ENCODE measurements around the gene C3orf80. TPM values are rescaled to one million over a fixed set of nuclear protein-coding genes. Genes with fewer than 3 reads are reported as not detected.
"Not testable (repeated sequence)": the region's sequence is repeated elsewhere in the genome, so short reads cannot be mapped to it uniquely, and the experiment has no call there.

C3orf80 gene
- under 1 TPM in 1 of 2 donors, not detected in 1; 0.24 TPM for total RNA-seq

DNA sequence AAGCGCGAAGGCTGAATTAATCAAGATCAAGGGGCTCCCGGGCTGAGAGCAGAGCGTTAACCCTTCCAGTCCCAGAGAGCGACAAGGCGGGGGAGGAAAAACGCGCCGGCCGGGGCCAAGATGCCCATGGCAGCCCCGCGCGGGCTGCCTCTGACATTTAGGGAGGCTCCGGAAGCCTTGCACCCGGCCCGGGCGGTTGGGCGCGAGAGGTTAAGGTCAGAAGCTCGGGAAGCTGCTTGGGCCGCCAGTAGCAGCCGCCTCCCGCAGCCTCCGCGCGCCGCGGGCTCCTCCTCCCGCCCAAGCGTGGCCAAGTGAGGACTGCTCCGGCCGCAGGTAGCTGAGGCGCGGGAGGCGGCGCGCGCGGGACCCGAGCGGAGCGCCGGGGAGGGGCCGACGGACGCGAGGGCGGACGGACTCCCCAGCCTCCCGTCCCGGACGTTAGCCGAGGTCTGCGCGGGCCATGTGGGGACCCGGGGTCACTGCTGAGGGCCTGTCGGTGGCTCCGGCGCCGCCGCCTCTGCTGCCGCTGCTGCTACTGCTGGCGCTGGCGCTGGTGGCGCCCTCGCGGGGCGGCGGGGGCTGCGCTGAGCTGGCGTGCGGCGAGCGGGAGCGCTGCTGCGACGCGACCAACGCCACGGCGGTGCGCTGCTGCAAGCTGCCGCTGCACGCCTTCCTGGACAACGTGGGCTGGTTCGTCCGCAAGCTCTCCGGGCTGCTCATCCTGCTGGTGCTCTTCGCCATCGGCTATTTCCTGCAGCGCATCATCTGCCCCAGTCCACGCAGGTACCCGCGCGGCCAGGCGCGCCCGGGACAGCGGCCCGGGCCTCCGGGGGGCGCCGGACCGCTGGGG, at the start of gene C3orf80:
TSS of gene C3orf80 (plus strand) at position 247 of the 850 bp plus-strand sequence. CDS start at position 461, 214 bp downstream.
- Mint-ChIP-seq H3K27me3 (peaks cover 45% of the 10 kb centered on the region), H3K4me1 (no peaks in the 10 kb centered on the region), H3K9me3 (no peaks in the 10 kb centered on the region), H3K4me3 (peak within 1 kb of the TSS; percentile 73), H3K27ac (no peak within 1 kb of the TSS), H3K36me3 (ENCODE audit: low read depth) (no peaks in the 10 kb centered on the region)
- peak; percentile 84 for ATAC-seq (replicated peaks)

- Mint-ChIP-seq H3K4me1 (no peaks in the 10 kb centered on the region), H3K36me3 (ENCODE audit: low read depth) (no peaks in the 10 kb centered on the region), H3K4me3 (no peak overlapping the region), H3K9me3 (peaks cover 3% of the 10 kb centered on the region), H3K27me3 (peaks cover 13% of the 10 kb centered on the region), H3K27ac (no peak overlapping the region)
- ATAC-seq (replicated peaks): no peak
Measured at GRCh38 chr3:160176923-160177322, 48.3 kb upstream of the C3orf80 start.

DNA sequence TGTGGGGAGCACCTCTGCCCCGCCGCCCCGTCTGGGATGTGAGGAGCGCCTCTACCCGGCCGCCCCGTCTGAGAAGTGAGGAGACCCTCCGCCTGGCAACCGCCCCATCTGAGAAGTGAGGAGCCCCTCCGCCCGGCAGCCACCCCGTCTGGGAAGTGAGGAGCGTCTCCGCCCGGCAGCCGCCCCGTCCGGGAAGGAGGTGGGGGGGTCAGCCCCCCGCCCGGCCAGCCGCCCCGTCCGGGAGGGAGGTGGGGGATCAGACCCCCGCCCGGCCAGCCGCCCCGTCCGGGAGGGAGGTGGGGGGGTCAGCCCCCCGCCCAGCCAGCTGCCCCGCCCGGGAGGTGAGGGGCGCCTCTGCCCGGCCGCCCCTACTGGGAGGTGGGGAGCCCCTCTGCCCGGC, 46.6 kb upstream of the C3orf80 start:
- H3K9me3 Mint-ChIP-seq; ATAC-seq (replicated peaks); H3K27ac Mint-ChIP-seq; H3K36me3 Mint-ChIP-seq (ENCODE audit: low read depth); H3K4me1 Mint-ChIP-seq; H3K4me3 Mint-ChIP-seq: not testable (repeated sequence)
- peaks cover 13% of the 10 kb centered on the region for H3K27me3 Mint-ChIP-seq

- H3K4me3 Mint-ChIP-seq; H3K36me3 Mint-ChIP-seq (ENCODE audit: low read depth); ATAC-seq (replicated peaks); H3K9me3 Mint-ChIP-seq; H3K27ac Mint-ChIP-seq; H3K4me1 Mint-ChIP-seq: not testable (repeated sequence)
- H3K27me3 Mint-ChIP-seq: peaks cover 13% of the 10 kb centered on the region
Measured at GRCh38 chr3:160179403-160179802, 45.8 kb upstream of the C3orf80 start.

- Mint-ChIP-seq H3K9me3 (peaks cover 3% of the 10 kb centered on the region), H3K4me3 (no peak overlapping the region), H3K27me3 (peaks cover 13% of the 10 kb centered on the region), H3K4me1 (no peaks in the 10 kb centered on the region), H3K36me3 (ENCODE audit: low read depth) (no peaks in the 10 kb centered on the region), H3K27ac (no peak overlapping the region)
- no peak for ATAC-seq (replicated peaks)
Measured at GRCh38 chr3:160179906-160180305, 45.3 kb upstream of the C3orf80 start.

DNA sequence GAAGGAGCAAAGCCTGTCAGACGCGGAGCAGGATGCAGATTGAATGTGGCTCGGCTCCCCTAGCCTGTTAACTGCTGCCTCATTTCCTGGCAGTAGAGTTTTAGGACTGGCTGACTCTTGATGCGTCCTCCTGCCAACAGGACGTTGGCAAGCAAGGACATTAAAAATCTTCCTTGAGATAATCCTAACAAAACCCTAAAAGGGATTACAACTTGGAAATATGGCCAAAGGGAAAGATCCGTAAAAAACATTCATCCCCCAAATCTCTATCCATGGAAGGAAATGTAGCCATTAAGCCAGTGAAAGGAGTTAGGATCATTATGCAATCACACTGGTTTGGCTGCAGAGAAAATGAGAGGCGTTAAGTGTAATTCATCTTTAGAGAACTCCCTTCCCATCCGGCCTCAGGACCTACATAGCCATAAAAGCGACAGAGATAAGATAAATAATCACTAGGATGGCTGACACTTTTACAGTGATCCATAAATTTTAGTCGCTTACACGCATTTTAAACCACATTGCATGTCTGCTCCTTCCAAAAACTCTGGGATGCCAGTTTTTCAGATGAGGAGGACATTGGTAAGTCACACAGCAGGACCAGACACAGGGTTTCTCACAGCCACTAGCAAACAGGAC, 44.5 kb upstream of the C3orf80 start:
- Mint-ChIP-seq H3K9me3 (peaks cover 3% of the 10 kb centered on the region), H3K27ac (no peak overlapping the region), H3K36me3 (ENCODE audit: low read depth) (no peaks in the 10 kb centered on the region), H3K4me1 (no peaks in the 10 kb centered on the region), H3K4me3 (no peak overlapping the region), H3K27me3 (peaks cover 13% of the 10 kb centered on the region)
- ATAC-seq (replicated peaks): no peak

- Mint-ChIP-seq H3K27me3 (peaks cover 13% of the 10 kb centered on the region), H3K36me3 (ENCODE audit: low read depth) (no peaks in the 10 kb centered on the region), H3K4me1 (no peaks in the 10 kb centered on the region), H3K9me3 (no peaks in the 10 kb centered on the region), H3K4me3 (no peak overlapping the region), H3K27ac (no peak overlapping the region)
- ATAC-seq (replicated peaks): no peak
Measured at GRCh38 chr3:160183345-160184076, 41.7 kb upstream of the C3orf80 start.

- peaks cover 12% of the 10 kb centered on the region for H3K27me3 Mint-ChIP-seq
- H3K9me3 Mint-ChIP-seq: no peaks in the 10 kb centered on the region
- H3K4me3 Mint-ChIP-seq: no peak overlapping the region
- H3K36me3 Mint-ChIP-seq (ENCODE audit: low read depth): no peaks in the 10 kb centered on the region
- no peak overlapping the region for H3K27ac Mint-ChIP-seq
- no peak for ATAC-seq (replicated peaks)
- no peaks in the 10 kb centered on the region for H3K4me1 Mint-ChIP-seq
Measured at GRCh38 chr3:160184655-160185054, 40.6 kb upstream of the C3orf80 start.

DNA sequence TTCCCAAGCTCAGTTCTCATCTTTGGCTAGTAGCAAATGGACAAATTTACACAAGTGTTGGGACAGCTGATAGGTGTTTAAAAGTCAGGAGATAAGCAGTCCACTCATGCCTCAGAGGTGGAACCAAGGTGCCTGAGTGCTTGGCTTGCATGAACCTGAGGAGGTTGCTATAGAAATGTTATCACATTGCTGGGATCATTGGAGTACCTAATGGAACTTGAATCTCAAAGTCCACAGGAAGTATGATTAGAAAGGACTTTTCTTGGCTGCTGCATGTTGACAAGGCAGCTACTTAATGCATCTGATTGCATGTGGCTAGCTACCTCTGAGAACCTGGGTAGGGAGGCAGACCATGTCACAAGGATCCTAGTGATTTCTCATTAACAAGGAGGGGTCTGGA, 39.5 kb upstream of the C3orf80 start:
- Mint-ChIP-seq H3K36me3 (ENCODE audit: low read depth) (no peaks in the 10 kb centered on the region), H3K27me3 (peaks cover 10% of the 10 kb centered on the region), H3K4me3 (no peak overlapping the region), H3K27ac (no peak overlapping the region), H3K4me1 (no peaks in the 10 kb centered on the region), H3K9me3 (no peaks in the 10 kb centered on the region)
- no peak for ATAC-seq (replicated peaks)

DNA sequence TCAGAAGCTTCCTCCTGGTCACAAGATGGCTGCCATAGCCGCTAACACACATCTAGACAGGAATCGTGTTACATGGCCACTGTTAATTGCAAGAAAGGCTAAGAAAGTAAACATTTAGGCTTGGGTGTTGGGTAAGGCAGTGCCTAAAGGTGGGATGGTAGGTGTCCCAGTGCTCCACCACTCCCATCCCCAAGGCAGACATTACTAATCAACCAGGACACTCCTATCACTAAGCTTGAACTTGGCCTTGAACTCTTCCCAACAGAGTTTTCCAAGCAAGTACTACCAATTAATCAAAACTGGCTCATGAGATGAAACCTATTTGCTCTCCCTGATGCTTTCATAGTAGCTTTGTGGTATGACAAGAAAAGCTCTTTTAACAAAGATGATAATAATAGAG, 37.9 kb upstream of the C3orf80 start:
- ATAC-seq (replicated peaks): no peak
- Mint-ChIP-seq H3K36me3 (ENCODE audit: low read depth) (no peaks in the 10 kb centered on the region), H3K9me3 (no peaks in the 10 kb centered on the region), H3K4me3 (no peak overlapping the region), H3K27ac (no peak overlapping the region), H3K27me3 (peaks cover 3% of the 10 kb centered on the region), H3K4me1 (no peaks in the 10 kb centered on the region)

GRCh38 chr3:160192310-160193029, 32.8 kb upstream of the C3orf80 start:
- H3K4me3 Mint-ChIP-seq: no peak overlapping the region
- ATAC-seq (replicated peaks): no peak
- no peaks in the 10 kb centered on the region for H3K36me3 Mint-ChIP-seq (ENCODE audit: low read depth)
- H3K27ac Mint-ChIP-seq: no peak overlapping the region
- H3K9me3 Mint-ChIP-seq: no peaks in the 10 kb centered on the region
- H3K27me3 Mint-ChIP-seq: peaks cover 3% of the 10 kb centered on the region
- H3K4me1 Mint-ChIP-seq: no peaks in the 10 kb centered on the region

DNA sequence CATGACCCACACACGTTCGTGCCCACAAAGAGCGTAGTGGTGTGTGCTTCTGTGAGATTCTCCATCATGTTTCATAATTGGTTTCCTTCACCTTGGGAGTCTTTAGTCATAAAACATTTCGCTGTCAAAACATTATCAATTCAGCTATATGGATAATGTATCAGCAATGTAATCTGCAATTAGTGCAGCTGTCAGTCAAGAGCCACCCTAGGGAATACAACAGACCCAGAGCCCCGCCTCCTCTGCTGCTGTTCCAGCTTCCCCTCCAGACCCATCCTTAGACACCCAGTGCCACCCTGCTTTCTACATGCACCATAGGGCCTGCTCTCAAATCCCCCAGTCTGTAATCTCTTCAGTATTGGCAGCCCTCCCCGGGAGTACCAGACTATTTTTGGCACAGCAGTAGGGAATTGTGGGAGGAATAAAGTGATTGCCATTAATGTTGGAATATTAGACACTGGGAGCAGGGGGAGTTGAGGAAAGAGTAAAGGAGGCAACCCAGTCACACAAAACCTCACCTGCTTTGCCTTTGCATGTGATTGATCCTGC, 31.5 kb upstream of the C3orf80 start:
- H3K27ac Mint-ChIP-seq: no peak overlapping the region
- H3K36me3 Mint-ChIP-seq (ENCODE audit: low read depth): no peaks in the 10 kb centered on the region
- no peaks in the 10 kb centered on the region for H3K9me3 Mint-ChIP-seq
- H3K4me3 Mint-ChIP-seq: no peak overlapping the region
- H3K27me3 Mint-ChIP-seq: no peaks in the 10 kb centered on the region
- no peaks in the 10 kb centered on the region for H3K4me1 Mint-ChIP-seq
- ATAC-seq (replicated peaks): no peak

GRCh38 chr3:160194438-160194837, 30.8 kb upstream of the C3orf80 start:
- Mint-ChIP-seq H3K36me3 (ENCODE audit: low read depth) (no peaks in the 10 kb centered on the region), H3K4me1 (no peaks in the 10 kb centered on the region), H3K4me3 (no peak overlapping the region), H3K27ac (no peak overlapping the region), H3K9me3 (no peaks in the 10 kb centered on the region), H3K27me3 (no peaks in the 10 kb centered on the region)
- ATAC-seq (replicated peaks): no peak

DNA sequence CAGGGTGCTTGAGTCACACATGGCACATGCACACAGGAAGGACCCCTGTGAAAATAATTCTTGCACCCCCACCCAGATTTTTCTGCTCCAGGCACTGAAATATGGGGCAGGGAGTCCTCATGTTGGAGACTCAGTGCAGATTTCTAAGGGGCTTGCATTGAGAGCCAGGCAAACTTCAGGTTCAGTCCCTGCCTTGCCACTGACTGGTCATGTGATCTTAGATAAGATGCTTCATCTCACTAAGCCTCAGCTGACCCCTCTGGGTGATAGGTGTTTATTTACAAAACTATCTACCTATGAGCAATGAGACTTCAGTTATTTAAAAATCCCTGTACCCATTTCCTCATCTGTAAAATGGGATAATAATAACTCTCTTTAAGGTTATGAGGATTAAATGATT, 30.1 kb upstream of the C3orf80 start:
- no peaks in the 10 kb centered on the region for H3K27me3 Mint-ChIP-seq
- H3K27ac Mint-ChIP-seq: no peak overlapping the region
- H3K9me3 Mint-ChIP-seq: no peaks in the 10 kb centered on the region
- H3K4me1 Mint-ChIP-seq: no peaks in the 10 kb centered on the region
- no peak overlapping the region for H3K4me3 Mint-ChIP-seq
- ATAC-seq (replicated peaks): no peak
- no peaks in the 10 kb centered on the region for H3K36me3 Mint-ChIP-seq (ENCODE audit: low read depth)
